ENCODE measurements around the gene IQCK. TPM values are rescaled to one million over a fixed set of nuclear protein-coding genes. Genes with fewer than 3 reads are reported as not detected.
A peak's percentile ranks its signal among the peaks of the same experiment; 100 is the strongest.

The IQCK gene
- total RNA-seq, 2 donors from 2014 or later, result 26.0 to 42.2 TPM

GRCh38 chr16:19882646-19883045 is 164.6 kb downstream of the IQCK start:
- Histone ChIP-seq H3K27me3 (replicated peaks; ENCODE audit: insufficient read depth) (no peaks in the 10 kb centered on the region), H3K36me3 (no peaks in the 10 kb centered on the region), H3K4me3 (peak overlapping the region in 1 of 2 donors; percentile 77), H3K4me1 (replicated peaks) (no peaks in the 10 kb centered on the region), H3K9me3 (no peaks in the 10 kb centered on the region), H3K27ac (peak overlapping the region; percentile 63 to 66)
- intact Hi-C loops (cut with DNase I), result loop anchor here (5.0 kb wide), 1 partner anchor 165 kb away; the partner anchor contains the start of genes IQCK and KNOP1
- WGBS, result 36% methylated on average over 3 of the region's 3 CpGs
- DNase-seq (ENCODE audit: low spot score), result no peak
- TF ChIP-seq POLR2A (IDR thresholded peaks at IDR 0.05), result no peak

GRCh38 chr16:19883296-19883965 is 165.4 kb downstream of the IQCK start:
- Histone ChIP-seq H3K36me3 (no peaks in the 10 kb centered on the region), H3K4me3 (peak overlapping the region; percentile 77 to 78), H3K27ac (peak overlapping the region; percentile 63 to 66), H3K9me3 (no peaks in the 10 kb centered on the region), H3K27me3 (replicated peaks; ENCODE audit: insufficient read depth) (no peaks in the 10 kb centered on the region), H3K4me1 (replicated peaks) (no peaks in the 10 kb centered on the region)
- WGBS, result 4% methylated on average over 25 of the region's 35 CpGs
- TF ChIP-seq CTCF (IDR thresholded peaks at IDR 0.05) (no peak), POLR2AphosphoS5 (IDR thresholded peaks at IDR 0.05) (no peak)
- DNase-seq (ENCODE audit: low spot score), result no peak
- intact Hi-C loops (cut with DNase I), result loop anchor here (5.0 kb wide), 1 partner anchor 166 kb away; the partner anchor contains the start of genes IQCK and KNOP1

GRCh38 chr16:19883966-19884485 is 166.0 kb downstream of the IQCK start:
- no peak for DNase-seq (ENCODE audit: low spot score)
- WGBS, result under 1% methylated on average over 23 of the region's 24 CpGs
- no peaks in the 10 kb centered on the region for H3K4me1 ChIP-seq (replicated peaks)
- H3K4me3 ChIP-seq, result peak overlapping the region; percentile 77 to 78
- TF ChIP-seq CTCF (IDR thresholded peaks at IDR 0.05) (no peak), POLR2AphosphoS5 (IDR thresholded peaks at IDR 0.05) (no peak), POLR2A (IDR thresholded peaks at IDR 0.05) (no peak)
- no peaks in the 10 kb centered on the region for H3K9me3 ChIP-seq
- H3K27ac ChIP-seq, result peak overlapping the region; percentile 63 to 66
- H3K27me3 ChIP-seq (replicated peaks; ENCODE audit: insufficient read depth), result no peaks in the 10 kb centered on the region
- no peaks in the 10 kb centered on the region for H3K36me3 ChIP-seq
- intact Hi-C loops (cut with DNase I), result loop anchor here (5.0 kb wide), 1 partner anchor 167 kb away; the partner anchor contains the start of genes IQCK and KNOP1

GRCh38 chr16:19884611-19885450 is 166.8 kb downstream of the IQCK start, which contains the start of gene GPRC5B:
TSS of gene GPRC5B (minus strand) at chr16:19884848. CDS start at chr16:19872845, 12,003 bp downstream.
- intact Hi-C loops (cut with DNase I), result loop anchor here (1.0 to 5.0 kb wide), 3 partner anchors 168 to 328 kb away; partner anchors contain the start of genes IQCK, KNOP1 and VPS35L
- Histone ChIP-seq H3K9me3 (no peaks in the 10 kb centered on the region), H3K36me3 (no peaks in the 10 kb centered on the region), H3K4me3 (peak within 1 kb of the TSS; percentile 77 to 78), H3K4me1 (replicated peaks) (no peaks in the 10 kb centered on the region), H3K27me3 (replicated peaks; ENCODE audit: insufficient read depth) (no peaks in the 10 kb centered on the region), H3K27ac (peak within 1 kb of the TSS; percentile 63 to 66)
- TF ChIP-seq POLR2AphosphoS5 (IDR thresholded peaks at IDR 0.05), result no peak
- peak in 1 of 4 experiments; percentile 32 for TF ChIP-seq CTCF (IDR thresholded peaks at IDR 0.05)
- peak; percentile 49 for TF ChIP-seq POLR2A (IDR thresholded peaks at IDR 0.05)
- 1% methylated on average over 63 of the region's 85 CpGs for WGBS
- DNase-seq (ENCODE audit: low spot score), result peak; percentile 43
